ENCODE measurements around the gene ARHGAP44. TPM values are rescaled to one million over a fixed set of nuclear protein-coding genes. Genes with fewer than 3 reads are reported as not detected.

ARHGAP44 gene
- total and polyA plus RNA-seq, 2 of the 8 experiments (the other 6 are each of a cell fraction or from before 2014, with no cell fraction given), result 6.2 to 22.2 TPM

GRCh38 chr17:13035420-13035819, 246.1 kb downstream of the ARHGAP44 start:
- Histone ChIP-seq H3K4ac (replicated peaks; ENCODE audit: insufficient read length, low read depth, low read length) (no peak overlapping the region), H3K4me3 (ENCODE audit: extremely low read depth in 1 of 4, insufficient read depth in 2 of 4, low read depth in 3 of 4, low read length in 4 of 4) (no peak overlapping the region), H3K79me2 (ENCODE audit: control insufficient read depth in 1 of 2, insufficient read depth in 2 of 2, low read length in 2 of 2) (no peaks in the 10 kb centered on the region), H2BK5ac (ENCODE audit: low read depth, low read length) (no peak overlapping the region), H3K4me1 (replicated peaks in 1 of 4; ENCODE audit: control insufficient read depth in 3 of 4, insufficient read depth in 4 of 4, low read length in 3 of 4) (no peaks in the 10 kb centered on the region), H3K4me2 (ENCODE audit: insufficient read depth in 1 of 2, low read depth in 2 of 2, low read length in 2 of 2) (no peak overlapping the region), H2AFZ (ENCODE audit: low read length) (no peak overlapping the region), H3K18ac (ENCODE audit: extremely low read depth, low read length) (no peak overlapping the region), H3K14ac (ENCODE audit: insufficient read length) (no peak overlapping the region), H3K79me1 (ENCODE audit: low read depth, low read length) (no peaks in the 10 kb centered on the region), H3K27me3 (replicated peaks in 1 of 4; ENCODE audit: control insufficient read depth in 3 of 4, extremely low read depth in 1 of 4, insufficient read depth in 3 of 4, low read length in 3 of 4) (no peaks in the 10 kb centered on the region), H3K23ac (ENCODE audit: insufficient read length) (no peak overlapping the region), H3K9ac (replicated peaks in 1 of 4; ENCODE audit: extremely low read depth in 1 of 4, low read depth in 3 of 4, low read length in 3 of 4) (no peak overlapping the region), H2BK120ac (replicated peaks; ENCODE audit: low read depth, low read length) (no peak overlapping the region), H4K5ac (ENCODE audit: insufficient read length, low read depth, low read length) (no peak overlapping the region), H4K20me1 (replicated peaks in 1 of 2; ENCODE audit: control insufficient read depth in 1 of 2, insufficient read depth in 2 of 2, low read length in 2 of 2) (no peaks in the 10 kb centered on the region), H3K27ac (ENCODE audit: low read depth, low read length) (no peak overlapping the region), H4K8ac (ENCODE audit: extremely low read depth, insufficient read depth, low read length) (no peak overlapping the region), H3K56ac (replicated peaks; ENCODE audit: insufficient read length, low read depth, low read length) (no peak overlapping the region), H3K36me3 (ENCODE audit: control insufficient read depth in 2 of 4, insufficient read depth in 4 of 4, low read length in 3 of 4) (no peaks in the 10 kb centered on the region), H4K91ac (replicated peaks; ENCODE audit: insufficient read length, low read length) (no peak overlapping the region), H3K9me3 (ENCODE audit: insufficient read depth in 2 of 2, low read depth in 1 of 2, low read length in 1 of 2) (no peaks in the 10 kb centered on the region; a peak in 1 of 4 replicates), H2BK20ac (ENCODE audit: low read length) (no peak overlapping the region), H3K23me2 (ENCODE audit: low read depth, low read length) (no peaks in the 10 kb centered on the region), H2AK5ac (ENCODE audit: low read depth, low read length) (no peak overlapping the region), H2BK15ac (ENCODE audit: low read length) (no peak overlapping the region), H2BK12ac (ENCODE audit: low read depth, low read length) (no peak overlapping the region)
- 83% methylated on average over 1 of the region's 1 CpG; no CpG with 5 or more reads in 1 of the 2 experiments for WGBS, 2 experiments (ENCODE audit: extremely low coverage in 1 of 2, insufficient coverage in 1 of 2, insufficient read length in 1 of 2, insufficient replicate concordance in 2 of 2, low coverage in 1 of 2, low lambda C conversion rate in 2 of 2, missing lambda C conversion rate in 1 of 2)
- DNase-seq (ENCODE audit: low read depth in 1 of 2, low spot score in 2 of 2), result no peak
- POLR2A ChIA-PET (ENCODE audit: partially characterized antibody), result no interaction called here
- CTCF ChIA-PET (ENCODE audit: partially characterized antibody), result interaction anchor here (0.8 kb wide), 1 partner anchor 11 kb away, joined by 3 read pairs; no protein-coding TSS in a partner anchor
- no peak for FAIRE-seq
- no peak for TF ChIP-seq SRF (IDR thresholded peaks at IDR 0.05; ENCODE audit: low read depth, low read length)
- TF ChIP-seq POLR2AphosphoS5 (IDR thresholded peaks at IDR 0.05; ENCODE audit: low read depth, low read length), result no peak
- no peak for TF ChIP-seq RFX5 (IDR thresholded peaks at IDR 0.05; ENCODE audit: borderline replicate concordance, low read depth, low read length)
- TF ChIP-seq RNF2 (IDR thresholded peaks at IDR 0.05; ENCODE audit: borderline replicate concordance, low read depth, low read length, missing control alignments, poor library complexity, severe bottlenecking), result no peak
- TF ChIP-seq ASH2L (IDR thresholded peaks at IDR 0.05; ENCODE audit: low read length), result no peak
- TF ChIP-seq, protein P1, sequence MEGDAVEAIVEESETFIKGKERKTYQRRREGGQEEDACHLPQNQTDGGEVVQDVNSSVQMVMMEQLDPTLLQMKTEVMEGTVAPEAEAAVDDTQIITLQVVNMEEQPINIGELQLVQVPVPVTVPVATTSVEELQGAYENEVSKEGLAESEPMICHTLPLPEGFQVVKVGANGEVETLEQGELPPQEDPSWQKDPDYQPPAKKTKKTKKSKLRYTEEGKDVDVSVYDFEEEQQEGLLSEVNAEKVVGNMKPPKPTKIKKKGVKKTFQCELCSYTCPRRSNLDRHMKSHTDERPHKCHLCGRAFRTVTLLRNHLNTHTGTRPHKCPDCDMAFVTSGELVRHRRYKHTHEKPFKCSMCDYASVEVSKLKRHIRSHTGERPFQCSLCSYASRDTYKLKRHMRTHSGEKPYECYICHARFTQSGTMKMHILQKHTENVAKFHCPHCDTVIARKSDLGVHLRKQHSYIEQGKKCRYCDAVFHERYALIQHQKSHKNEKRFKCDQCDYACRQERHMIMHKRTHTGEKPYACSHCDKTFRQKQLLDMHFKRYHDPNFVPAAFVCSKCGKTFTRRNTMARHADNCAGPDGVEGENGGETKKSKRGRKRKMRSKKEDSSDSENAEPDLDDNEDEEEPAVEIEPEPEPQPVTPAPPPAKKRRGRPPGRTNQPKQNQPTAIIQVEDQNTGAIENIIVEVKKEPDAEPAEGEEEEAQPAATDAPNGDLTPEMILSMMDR (IDR thresholded peaks at IDR 0.05; ENCODE audit: control extremely low read depth in 1 of 3, insufficient read depth in 1 of 3, low read depth in 1 of 3, low read length in 3 of 3), result no peak
- TF ChIP-seq CHD1 (IDR thresholded peaks at IDR 0.05; ENCODE audit: low read depth, low read length), result no peak
- TF ChIP-seq BRCA1 (IDR thresholded peaks at IDR 0.05; ENCODE audit: low read depth, low read length), result no peak
- no peak for TF ChIP-seq CREB1 (IDR thresholded peaks at IDR 0.05)
- TF ChIP-seq POU5F1 (IDR thresholded peaks at IDR 0.05; ENCODE audit: low read depth, low read length), result no peak
- TF ChIP-seq, protein P2, sequence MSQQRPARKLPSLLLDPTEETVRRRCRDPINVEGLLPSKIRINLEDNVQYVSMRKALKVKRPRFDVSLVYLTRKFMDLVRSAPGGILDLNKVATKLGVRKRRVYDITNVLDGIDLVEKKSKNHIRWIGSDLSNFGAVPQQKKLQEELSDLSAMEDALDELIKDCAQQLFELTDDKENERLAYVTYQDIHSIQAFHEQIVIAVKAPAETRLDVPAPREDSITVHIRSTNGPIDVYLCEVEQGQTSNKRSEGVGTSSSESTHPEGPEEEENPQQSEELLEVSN (IDR thresholded peaks at IDR 0.05), result no peak

Measured in H1 (cell line).